Measurements from ENCODE around the gene SMIM13.

DNA sequence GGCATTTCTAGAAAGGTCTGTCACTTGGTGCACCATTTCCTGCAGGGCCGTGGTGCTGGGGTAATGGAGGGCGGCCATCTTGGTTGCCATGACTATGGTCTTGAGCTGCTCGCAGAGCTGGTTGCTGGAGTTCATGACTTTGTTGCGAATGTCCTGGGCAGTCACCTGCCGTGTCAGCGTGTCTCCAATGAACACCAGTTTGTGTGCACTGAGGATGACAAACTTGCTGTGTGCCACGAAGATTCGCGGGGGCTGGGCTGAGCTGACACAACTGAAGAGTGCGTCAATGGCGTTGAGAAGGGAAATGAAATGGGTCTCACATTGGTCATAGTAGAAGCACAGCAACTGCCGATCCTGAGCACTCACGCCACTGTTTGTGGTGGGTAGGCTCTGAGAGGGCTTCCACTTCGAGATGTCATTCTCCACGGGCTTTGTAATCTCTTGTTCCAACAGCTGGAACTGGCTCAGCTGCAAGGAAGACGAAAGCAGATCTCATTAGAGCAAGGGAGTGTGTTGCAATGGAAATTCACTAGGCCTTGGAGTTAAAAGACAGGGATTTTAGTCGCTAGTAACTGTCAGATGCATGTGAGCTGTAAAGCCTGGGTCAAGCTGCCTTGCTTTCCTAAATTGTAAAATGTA, 91.7 kb downstream of the SMIM13 start:
- TF ChIP-seq, protein P1, sequence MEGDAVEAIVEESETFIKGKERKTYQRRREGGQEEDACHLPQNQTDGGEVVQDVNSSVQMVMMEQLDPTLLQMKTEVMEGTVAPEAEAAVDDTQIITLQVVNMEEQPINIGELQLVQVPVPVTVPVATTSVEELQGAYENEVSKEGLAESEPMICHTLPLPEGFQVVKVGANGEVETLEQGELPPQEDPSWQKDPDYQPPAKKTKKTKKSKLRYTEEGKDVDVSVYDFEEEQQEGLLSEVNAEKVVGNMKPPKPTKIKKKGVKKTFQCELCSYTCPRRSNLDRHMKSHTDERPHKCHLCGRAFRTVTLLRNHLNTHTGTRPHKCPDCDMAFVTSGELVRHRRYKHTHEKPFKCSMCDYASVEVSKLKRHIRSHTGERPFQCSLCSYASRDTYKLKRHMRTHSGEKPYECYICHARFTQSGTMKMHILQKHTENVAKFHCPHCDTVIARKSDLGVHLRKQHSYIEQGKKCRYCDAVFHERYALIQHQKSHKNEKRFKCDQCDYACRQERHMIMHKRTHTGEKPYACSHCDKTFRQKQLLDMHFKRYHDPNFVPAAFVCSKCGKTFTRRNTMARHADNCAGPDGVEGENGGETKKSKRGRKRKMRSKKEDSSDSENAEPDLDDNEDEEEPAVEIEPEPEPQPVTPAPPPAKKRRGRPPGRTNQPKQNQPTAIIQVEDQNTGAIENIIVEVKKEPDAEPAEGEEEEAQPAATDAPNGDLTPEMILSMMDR (IDR thresholded peaks at IDR 0.05; ENCODE audit: insufficient read depth, low read depth, low read length) = no peak
- TF ChIP-seq EZH2 (IDR thresholded peaks at IDR 0.05; ENCODE audit: insufficient read depth, low read length) = no peak
